Astrocyte (in vitro differentiated cells and primary cell): Measurements from ENCODE around the gene LCE2C. TPM values are rescaled to one million over a fixed set of nuclear protein-coding genes. Genes with fewer than 3 reads are reported as not detected.
"Not testable (repeated sequence)": the region's sequence is repeated elsewhere in the genome, so short reads cannot be mapped to it uniquely, and the experiment has no call there.

Experiments
- DNase-seq: peaks from one replicate; pipeline ENCODE4 v3.0.0-alpha.2; 2010; ENCODE audit warnings: low read depth
- FAIRE-seq: peaks from 2 replicates; lab custom pipeline; 2011; peaks lifted over from hg19 to GRCh38; lab: Jason Lieb, UNC
- H2AFZ ChIP-seq: 2 replicates; pipeline ENCODE4 v1.6.0; 2012; ENCODE audit warnings: low read depth, low read length, inconsistent platforms
- H3K27ac ChIP-seq: 2 replicates; pipeline ENCODE4 v1.5.1; 2011; ENCODE audit warnings: low read depth, low read length, inconsistent platforms
- H3K27me3 ChIP-seq: 2 replicates; pipeline ENCODE4 v1.6.0; 2011; ENCODE audit warnings: low read length, inconsistent platforms; ENCODE audit not compliant: insufficient read depth
- H3K36me3 ChIP-seq: 2 replicates; pipeline ENCODE4 v1.5.1; 2011; ENCODE audit warnings: low read length, inconsistent platforms; ENCODE audit not compliant: insufficient read depth
- H3K4me1 ChIP-seq: 2 replicates; pipeline ENCODE4 v1.5.1; 2011; ENCODE audit warnings: low read length, inconsistent platforms; ENCODE audit not compliant: insufficient read depth
- H3K4me2 ChIP-seq: 2 replicates; pipeline ENCODE4 v1.6.0; 2012; ENCODE audit warnings: low read length, inconsistent platforms
- H3K4me3 ChIP-seq: 2 replicates; pipeline ENCODE4 v1.5.1; 2011; ENCODE audit warnings: low read depth, mild to moderate bottlenecking, low read length, inconsistent platforms; ENCODE audit not compliant: insufficient read depth
- H3K79me2 ChIP-seq: 2 replicates; pipeline ENCODE4 v1.6.0; 2012; ENCODE audit warnings: mild to moderate bottlenecking, low read length, inconsistent platforms; ENCODE audit not compliant: insufficient read depth
- H3K9ac ChIP-seq: 2 replicates; pipeline ENCODE4 v1.6.0; 2012; ENCODE audit warnings: mild to moderate bottlenecking, low read length, inconsistent platforms
- H3K9me3 ChIP-seq: 2 replicates; pipeline ENCODE4 v1.5.1; 2012; ENCODE audit warnings: low read depth, mild to moderate bottlenecking, low read length, inconsistent platforms; ENCODE audit not compliant: insufficient read depth
- H4K20me1 ChIP-seq: 2 replicates; pipeline ENCODE4 v1.6.0; 2012; ENCODE audit warnings: low read length, inconsistent platforms; ENCODE audit not compliant: insufficient read depth
- H3K27ac Mint-ChIP-seq: one replicate; pipeline ENCODE4 v1.8.0; 2021; ENCODE audit warnings: mild to moderate bottlenecking, mixed read lengths; ENCODE audit not compliant: unreplicated experiment
- H3K27me3 Mint-ChIP-seq: one replicate; pipeline ENCODE4 v1.8.0; 2021; ENCODE audit warnings: low read depth, mixed read lengths; ENCODE audit not compliant: unreplicated experiment
- H3K36me3 Mint-ChIP-seq: one replicate; pipeline ENCODE4 v1.8.0; 2021; ENCODE audit warnings: low read depth, mixed read lengths; ENCODE audit not compliant: unreplicated experiment
- H3K4me1 Mint-ChIP-seq: one replicate; pipeline ENCODE4 v1.8.0; 2021; ENCODE audit warnings: low read depth, mixed read lengths; ENCODE audit not compliant: unreplicated experiment
- H3K4me3 Mint-ChIP-seq: one replicate; pipeline ENCODE4 v1.8.0; 2021; ENCODE audit warnings: mild to moderate bottlenecking, moderate library complexity, mixed read lengths; ENCODE audit not compliant: unreplicated experiment
- H3K9me3 Mint-ChIP-seq: one replicate; pipeline ENCODE4 v1.8.0; 2021; ENCODE audit warnings: mild to moderate bottlenecking, mixed read lengths; ENCODE audit not compliant: unreplicated experiment
- EZH2 ChIP-seq: IDR thresholded peaks from 2 replicates; pipeline ENCODE4 v1.6.1; 2012; ENCODE audit warnings: mild to moderate bottlenecking, low read length, inconsistent platforms; ENCODE audit not compliant: insufficient read depth
- total RNA-seq: library from RNA; stranded (reverse); gene quantifications from 2 replicates; pipeline ENCODE4 v1.2.1, GENCODE V29; 2021
- TF ChIP-seq, protein P1 (sequence below): IDR thresholded peaks from 2 replicates; pipeline ENCODE4 v1.5.1; 2011; ENCODE audit warnings: low read depth, mild to moderate bottlenecking, inconsistent platforms, low read length, moderate library complexity; ENCODE audit not compliant: insufficient read depth

Gene LCE2C
- total RNA-seq, 1 donor from 2014 or later: not detected

DNA sequence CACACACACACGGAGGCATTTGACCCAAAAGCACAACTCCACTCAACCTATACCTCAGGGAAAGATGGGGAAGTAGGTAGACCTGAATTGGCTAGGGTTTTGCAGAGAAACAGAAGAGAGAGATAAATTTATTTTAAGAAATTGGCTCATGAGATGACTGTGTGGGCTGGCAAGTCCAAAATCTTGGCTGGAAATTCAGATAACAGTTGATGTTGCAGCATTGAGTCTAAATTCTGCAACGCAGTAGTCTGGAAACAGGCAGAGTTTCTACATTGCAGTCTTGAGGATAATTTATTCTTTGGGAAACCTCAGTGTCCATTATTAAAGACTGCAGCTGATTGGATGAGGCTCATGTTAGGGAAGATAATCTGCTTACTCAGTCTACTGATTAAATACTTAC is 6.5 kb downstream of the LCE2C start:
- TF ChIP-seq EZH2: no peak
- TF ChIP-seq, protein P1, sequence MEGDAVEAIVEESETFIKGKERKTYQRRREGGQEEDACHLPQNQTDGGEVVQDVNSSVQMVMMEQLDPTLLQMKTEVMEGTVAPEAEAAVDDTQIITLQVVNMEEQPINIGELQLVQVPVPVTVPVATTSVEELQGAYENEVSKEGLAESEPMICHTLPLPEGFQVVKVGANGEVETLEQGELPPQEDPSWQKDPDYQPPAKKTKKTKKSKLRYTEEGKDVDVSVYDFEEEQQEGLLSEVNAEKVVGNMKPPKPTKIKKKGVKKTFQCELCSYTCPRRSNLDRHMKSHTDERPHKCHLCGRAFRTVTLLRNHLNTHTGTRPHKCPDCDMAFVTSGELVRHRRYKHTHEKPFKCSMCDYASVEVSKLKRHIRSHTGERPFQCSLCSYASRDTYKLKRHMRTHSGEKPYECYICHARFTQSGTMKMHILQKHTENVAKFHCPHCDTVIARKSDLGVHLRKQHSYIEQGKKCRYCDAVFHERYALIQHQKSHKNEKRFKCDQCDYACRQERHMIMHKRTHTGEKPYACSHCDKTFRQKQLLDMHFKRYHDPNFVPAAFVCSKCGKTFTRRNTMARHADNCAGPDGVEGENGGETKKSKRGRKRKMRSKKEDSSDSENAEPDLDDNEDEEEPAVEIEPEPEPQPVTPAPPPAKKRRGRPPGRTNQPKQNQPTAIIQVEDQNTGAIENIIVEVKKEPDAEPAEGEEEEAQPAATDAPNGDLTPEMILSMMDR: no peak
- H3K9me3 ChIP-seq: no peaks in the 10 kb centered on the region
- Mint-ChIP-seq H3K27ac (no peak overlapping the region), H3K4me3 (no peak overlapping the region), H3K36me3 (no peaks in the 10 kb centered on the region), H3K4me1 (no peaks in the 10 kb centered on the region), H3K27me3 (peaks cover 22% of the 10 kb centered on the region), H3K9me3 (no peaks in the 10 kb centered on the region)
- H3K36me3 ChIP-seq: no peaks in the 10 kb centered on the region
- no peak for FAIRE-seq
- H3K27ac ChIP-seq: no peak overlapping the region
- H2AFZ ChIP-seq: no peak overlapping the region
- H3K4me2 ChIP-seq: no peak overlapping the region
- H3K79me2 ChIP-seq: no peaks in the 10 kb centered on the region
- DNase-seq: no peak
- no peaks in the 10 kb centered on the region for H4K20me1 ChIP-seq
- H3K9ac ChIP-seq: no peak overlapping the region
- H3K4me1 ChIP-seq: no peaks in the 10 kb centered on the region
- H3K4me3 ChIP-seq: no peak overlapping the region
- no peaks in the 10 kb centered on the region for H3K27me3 ChIP-seq

DNA sequence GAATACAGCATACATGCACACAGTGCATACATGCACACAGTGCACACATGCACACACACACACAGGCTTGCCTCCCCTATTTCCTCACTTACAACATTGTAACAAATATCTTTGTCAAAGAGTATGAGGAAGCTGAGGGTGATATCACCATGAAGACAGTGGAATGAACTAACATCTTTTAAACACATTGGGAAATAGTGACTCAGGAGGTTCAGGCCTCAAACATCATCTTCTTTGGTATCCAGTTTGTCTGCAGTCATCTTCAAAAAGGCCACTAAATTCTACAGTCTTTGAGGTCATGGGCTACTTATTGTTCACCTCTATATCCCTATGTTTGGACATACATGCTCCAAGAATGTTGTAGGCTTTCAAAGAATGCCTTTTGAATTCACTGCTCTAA is 8.8 kb downstream of the LCE2C start:
- TF ChIP-seq, protein P1: no peak
- no peak for TF ChIP-seq EZH2
- Mint-ChIP-seq H3K27me3 (peaks cover 25% of the 10 kb centered on the region), H3K27ac (no peak overlapping the region), H3K4me1 (no peaks in the 10 kb centered on the region), H3K36me3 (no peaks in the 10 kb centered on the region), H3K9me3 (no peaks in the 10 kb centered on the region), H3K4me3 (no peak overlapping the region)
- no peaks in the 10 kb centered on the region for H3K27me3 ChIP-seq
- H2AFZ ChIP-seq: no peak overlapping the region
- FAIRE-seq (no peak), DNase-seq (no peak)
- no peaks in the 10 kb centered on the region for H3K79me2 ChIP-seq
- no peaks in the 10 kb centered on the region for H4K20me1 ChIP-seq
- no peak overlapping the region for H3K4me3 ChIP-seq
- H3K36me3 ChIP-seq: no peaks in the 10 kb centered on the region
- no peak overlapping the region for H3K4me2 ChIP-seq
- no peaks in the 10 kb centered on the region for H3K4me1 ChIP-seq
- no peaks in the 10 kb centered on the region for H3K9me3 ChIP-seq
- no peak overlapping the region for H3K9ac ChIP-seq
- H3K27ac ChIP-seq: no peak overlapping the region

DNA sequence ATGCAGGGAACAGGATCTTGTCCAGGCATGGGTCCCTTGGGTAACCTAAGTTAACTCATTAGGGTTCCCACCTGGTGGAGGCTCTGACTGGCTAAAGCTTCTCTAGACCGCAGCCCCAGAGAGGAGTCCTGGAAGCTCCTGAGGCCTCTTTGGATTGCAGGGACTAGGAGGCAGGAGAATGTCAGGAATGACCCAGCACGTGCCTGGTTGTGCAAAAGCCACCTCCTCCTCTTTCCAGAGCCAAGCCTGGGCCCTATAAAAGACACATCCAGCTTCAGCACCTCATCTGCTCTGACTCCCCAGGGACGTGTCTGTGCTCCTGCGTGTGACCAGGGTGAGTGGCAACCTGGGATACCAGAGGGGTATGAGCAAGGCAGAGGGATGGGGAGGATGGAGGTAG is 10.7 kb downstream of the LCE2C start, which contains the start of gene LCE2B:
LCE2B (plus strand) TSS at position 301 of the 400 bp plus-strand sequence. CDS start 721 bp downstream, outside the sequence.
- not testable (repeated sequence) for H3K4me1 ChIP-seq, H3K9ac ChIP-seq, H3K4me3 ChIP-seq, H3K27ac Mint-ChIP-seq, H3K27me3 ChIP-seq, H4K20me1 ChIP-seq, H3K79me2 ChIP-seq, H3K9me3 ChIP-seq, H3K36me3 ChIP-seq, H3K4me3 Mint-ChIP-seq, H3K4me1 Mint-ChIP-seq, H3K9me3 Mint-ChIP-seq, DNase-seq, FAIRE-seq, H2AFZ ChIP-seq, H3K36me3 Mint-ChIP-seq, H3K4me2 ChIP-seq, H3K27ac ChIP-seq
- peaks cover 21% of the 10 kb centered on the region for H3K27me3 Mint-ChIP-seq
